SK-N-SH (cell line): Measurements from ENCODE around the gene SEMA3F. TPM values are rescaled to one million over a fixed set of nuclear protein-coding genes. Genes with fewer than 3 reads are reported as not detected.

Experiments used
- CTCF ChIA-PET: fragments of 300-600, 350-600 bp; formaldehyde crosslinking; extraction: SDS; loops from one replicate; lab custom pipeline; 2021; lab: Yijun Ruan, JAX
- POLR2A ChIA-PET: fragments of 350-600 bp; sonication (Branson Sonifier 250); formaldehyde crosslinking; extraction: SDS; loops from one replicate; lab custom pipeline; 2020; ENCODE audit warnings: antibody characterized with exemption, inconsistent platforms; lab: Yijun Ruan, JAX
- DNase-seq: peaks from one replicate; pipeline ENCODE4 v3.0.0; 2012
- H2AFZ ChIP-seq: fragments of 200-600 bp; sonication (generic); 2 replicates; pipeline ENCODE4 v1.8.1; 2016; ENCODE audit warnings: antibody characterized with exemption, mild to moderate bottlenecking, low read depth
- H3F3A ChIP-seq: fragments of 200-600 bp; sonication (generic); replicated peaks from 2 replicates; pipeline ENCODE3; 2016; ENCODE audit warnings: antibody characterized with exemption, mild to moderate bottlenecking; ENCODE audit not compliant: insufficient read depth
- H3K27ac ChIP-seq, 2 experiments: fragments of 200-500 bp in 1 of 2; fragments of 200-600 bp in 1 of 2; sonication (Bioruptor generic) in 1 of 2; sonication (generic), shearing (Covaris generic) in 1 of 2; 2 replicates each; pipeline versions ENCODE4 v1.5.1 to v1.6.1; 2014 to 2016; ENCODE audit warnings: low read depth in 2 of 2, inconsistent platforms in 1 of 2, low read length in 1 of 2, mild to moderate bottlenecking in 1 of 2, mixed read lengths in 1 of 2
- H3K27me3 ChIP-seq: fragments of 200-600 bp; sonication (generic), shearing (Covaris generic); 2 replicates; pipeline ENCODE4 v1.6.1; 2016; ENCODE audit warnings: mixed run types; ENCODE audit not compliant: insufficient read depth
- H3K36me3 ChIP-seq, 2 experiments: fragments of 200-500 bp in 1 of 2; fragments of 200-600 bp in 1 of 2; sonication (Bioruptor generic) in 1 of 2; sonication (generic) in 1 of 2; replicated peaks in 1 of 2; 2 replicates each; pipeline versions ENCODE3 to v1.5.1; 2014 to 2016; ENCODE audit warnings: low read length in 1 of 2, mild to moderate bottlenecking in 1 of 2; ENCODE audit not compliant: insufficient read depth in 2 of 2, control insufficient read depth in 1 of 2
- H3K4me1 ChIP-seq, 2 experiments: fragments of 200-500 bp in 1 of 2; fragments of 200-600 bp in 1 of 2; sonication (Bioruptor generic) in 1 of 2; sonication (generic), shearing (Covaris generic) in 1 of 2; 2 replicates each; pipeline versions ENCODE4 v1.5.1 to v1.6.1; 2014 to 2016; ENCODE audit warnings: low read depth in 1 of 2, low read length in 1 of 2, mixed run types in 1 of 2; ENCODE audit not compliant: insufficient read depth in 2 of 2, control insufficient read depth in 1 of 2
- H3K4me2 ChIP-seq: fragments of 200-600 bp; sonication (generic), shearing (Covaris generic); 2 replicates; pipeline ENCODE4 v1.6.1; 2017; ENCODE audit warnings: mixed run types
- H3K4me3 ChIP-seq, 2 experiments: fragments of 200-500 bp in 1 of 2; fragments of 200-600 bp in 1 of 2; sonication (Bioruptor generic) in 1 of 2; sonication (generic), shearing (Covaris generic) in 1 of 2; 2 replicates each; pipeline versions ENCODE4 v1.5.1 to v1.8.1; 2014 to 2016; ENCODE audit warnings: low read depth in 2 of 2, inconsistent platforms in 1 of 2, low read length in 1 of 2, mild to moderate bottlenecking in 1 of 2, mixed read lengths in 1 of 2, moderate library complexity in 1 of 2
- H3K79me2 ChIP-seq: fragments of 200-600 bp; sonication (generic); 2 replicates; pipeline ENCODE4 v1.8.1; 2017; ENCODE audit warnings: mild to moderate bottlenecking; ENCODE audit not compliant: insufficient read depth
- H3K9ac ChIP-seq: fragments of 200-600 bp; sonication (generic); 2 replicates; pipeline ENCODE4 v1.6.1; 2017; ENCODE audit warnings: mixed run types
- H3K9me2 ChIP-seq: fragments of 200-600 bp; sonication (generic); 2 replicates; pipeline ENCODE4 v1.6.1; 2017; ENCODE audit warnings: mixed run types
- H3K9me3 ChIP-seq: fragments of 200-600 bp; sonication (generic); 2 replicates; pipeline ENCODE4 v1.6.1; 2017; ENCODE audit warnings: mixed run types, mild to moderate bottlenecking, moderate library complexity
- H4K20me1 ChIP-seq: fragments of 200-600 bp; sonication (generic); 2 replicates; pipeline ENCODE4 v1.6.1; 2017; ENCODE audit warnings: mild to moderate bottlenecking, mixed run types; ENCODE audit not compliant: insufficient read depth
- CHD2 ChIP-seq: fragments of 150-350 bp; IDR thresholded peaks from 2 replicates; pipeline ENCODE4 v1.6.1; 2018; ENCODE audit warnings: low read length; ENCODE audit not compliant: partially characterized antibody
- EP300 ChIP-seq, 2 experiments: IDR thresholded peaks; 2 replicates each; pipeline versions ENCODE4 v1.4.0 to v1.6.1; 2012; ENCODE audit warnings: borderline replicate concordance in 1 of 2, low read depth in 1 of 2, low read length in 1 of 2
- FOXM1 ChIP-seq: IDR thresholded peaks from 2 replicates; pipeline ENCODE4 v1.4.0; 2012; ENCODE audit warnings: low read depth, mild to moderate bottlenecking
- GABPA ChIP-seq: IDR thresholded peaks from 2 replicates; pipeline ENCODE4 v1.4.0; 2012; ENCODE audit warnings: low read depth, mild to moderate bottlenecking
- JUND ChIP-seq: IDR thresholded peaks from 2 replicates; pipeline ENCODE4 v1.4.0; 2012
- MEF2A ChIP-seq: IDR thresholded peaks from 2 replicates; pipeline ENCODE4 v1.4.0; 2012; ENCODE audit warnings: low read depth, borderline replicate concordance
- MXI1 ChIP-seq: IDR thresholded peaks from 2 replicates; pipeline ENCODE4 v1.6.1; 2012; ENCODE audit warnings: mild to moderate bottlenecking, low read depth, low read length, improper control_type of control experiment
- NRF1 ChIP-seq: IDR thresholded peaks from 2 replicates; pipeline ENCODE4 v1.6.1; 2012; ENCODE audit warnings: low read depth, mild to moderate bottlenecking, low read length
- POLR2AphosphoS5 ChIP-seq: IDR thresholded peaks from 2 replicates; pipeline ENCODE4 v1.6.1; 2012; ENCODE audit warnings: low read depth, low read length
- RCOR1 ChIP-seq: fragments of 150-350 bp; IDR thresholded peaks from 2 replicates; pipeline ENCODE4 v1.6.1; 2017; ENCODE audit warnings: antibody characterized with exemption, low read length
- RFX5 ChIP-seq: IDR thresholded peaks from 2 replicates; pipeline ENCODE4 v1.6.1; 2012; ENCODE audit warnings: mild to moderate bottlenecking, improper control_type of control experiment, low read length
- TAF1 ChIP-seq: IDR thresholded peaks from 2 replicates; pipeline ENCODE4 v1.6.1; 2012; ENCODE audit warnings: low read depth, mild to moderate bottlenecking, low read length, moderate library complexity, borderline replicate concordance
- TCF12 ChIP-seq: IDR thresholded peaks from 2 replicates; pipeline ENCODE4 v1.4.0; 2012
- WGBS: methylation state at CpG from one replicate; pipeline ENCODE4 v1.1.6; 2017; ENCODE audit warnings: low lambda C conversion rate; 5-methylcytosine and 5-hydroxymethylcytosine counted together
- polyA plus RNA-seq, 3 experiments: library from polyadenylated mRNA; depleted of rRNA; stranded (reverse); fragments of >200 nt; gene quantifications; 2 replicates each; pipeline ENCODE4 v1.2.3, GENCODE V29; 2012
- TF ChIP-seq, protein P1 (sequence below): IDR thresholded peaks from 2 replicates; pipeline ENCODE4; 2012
- TF ChIP-seq, protein P2 (sequence below): fragments of 150-350 bp; IDR thresholded peaks from 2 replicates; pipeline ENCODE4 v1.6.1; 2016; ENCODE audit warnings: mild to moderate bottlenecking, low read depth, low read length
- TF ChIP-seq, protein P3 (sequence below): fragments of 200-600 bp; sonication (generic); IDR thresholded peaks from 2 replicates; pipeline ENCODE4 v1.6.1; 2017; ENCODE audit warnings: antibody characterized with exemption, mild to moderate bottlenecking, moderate library complexity
- TF ChIP-seq, protein P4 (sequence below): IDR thresholded peaks from 2 replicates; pipeline ENCODE4 v1.4.0; 2012; ENCODE audit warnings: low read depth, borderline replicate concordance
- TF ChIP-seq, protein P5 (sequence below): IDR thresholded peaks from 2 replicates; pipeline ENCODE4 v1.4.0; 2012; ENCODE audit warnings: low read depth

SEMA3F gene
- polyA plus RNA-seq, 1 of the 3 experiments (the other 2 are of a cell fraction) = 30.4 TPM

DNA sequence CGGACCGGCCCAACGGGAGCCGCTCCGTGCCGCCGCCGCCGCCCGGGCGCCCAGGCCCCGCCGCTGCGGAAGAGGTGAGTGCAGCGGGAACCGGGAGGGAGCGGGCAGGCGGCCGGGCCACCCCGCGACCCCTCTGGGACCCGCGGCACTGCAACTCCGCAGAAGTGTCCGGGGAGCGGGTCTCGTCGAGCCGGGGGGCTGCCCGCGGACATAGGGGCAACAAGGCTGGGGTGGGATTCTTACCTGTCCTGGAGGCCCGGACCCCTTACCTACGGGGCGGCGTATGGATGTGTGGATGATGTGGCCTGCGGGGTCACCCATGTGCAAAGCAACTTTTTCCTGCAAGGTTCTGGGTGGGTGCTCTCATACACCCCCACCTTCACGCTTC lies 361 bp downstream of the SEMA3F start:
- H3K9me3 ChIP-seq = no peaks in the 10 kb centered on the region
- peaks cover 0 to 3% of the 10 kb centered on the region in 2 experiments for H3K36me3 ChIP-seq
- H2AFZ ChIP-seq = no peak overlapping the region
- 23% methylated on average over 4 of the region's 37 CpGs for WGBS
- H3K4me3 ChIP-seq = peak overlapping the region; percentile 64 to 67
- ChIA-PET CTCF (interaction anchor here (1.1 to 2.4 kb wide), 10 partner anchors 10 to 119 kb away, joined by 3 to 20 read pairs (median 5); no protein-coding TSS in a partner anchor), POLR2A (no interaction called here)
- H3K27ac ChIP-seq = no peak overlapping the region
- H3K79me2 ChIP-seq = peaks cover 26% of the 10 kb centered on the region
- no peak for DNase-seq
- H3K4me1 ChIP-seq = peaks cover 22 to 43% of the 10 kb centered on the region in 2 experiments; a peak in 2 of 4 replicates
- H3K9ac ChIP-seq = peak overlapping the region; percentile 54; the same call in 1 of the 2 replicates
- no peaks in the 10 kb centered on the region for H3K9me2 ChIP-seq
- no peaks in the 10 kb centered on the region for H3F3A ChIP-seq
- no peaks in the 10 kb centered on the region for H3K27me3 ChIP-seq
- peak overlapping the region; percentile 89 for H3K4me2 ChIP-seq
- H4K20me1 ChIP-seq = no peaks in the 10 kb centered on the region
- TF ChIP-seq RCOR1 (no peak), NRF1 (no peak), CHD2 (no peak), EP300 (IDR thresholded peaks at IDR 0.05; ENCODE audit: borderline replicate concordance in 1 of 2, low read depth in 1 of 2, low read length in 1 of 2) (no peak), GABPA (no peak)
- TF ChIP-seq, protein P1, sequence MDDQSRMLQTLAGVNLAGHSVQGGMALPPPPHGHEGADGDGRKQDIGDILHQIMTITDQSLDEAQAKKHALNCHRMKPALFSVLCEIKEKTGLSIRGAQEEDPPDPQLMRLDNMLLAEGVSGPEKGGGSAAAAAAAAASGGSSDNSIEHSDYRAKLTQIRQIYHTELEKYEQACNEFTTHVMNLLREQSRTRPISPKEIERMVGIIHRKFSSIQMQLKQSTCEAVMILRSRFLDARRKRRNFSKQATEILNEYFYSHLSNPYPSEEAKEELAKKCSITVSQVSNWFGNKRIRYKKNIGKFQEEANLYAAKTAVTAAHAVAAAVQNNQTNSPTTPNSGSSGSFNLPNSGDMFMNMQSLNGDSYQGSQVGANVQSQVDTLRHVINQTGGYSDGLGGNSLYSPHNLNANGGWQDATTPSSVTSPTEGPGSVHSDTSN = no peak

DNA sequence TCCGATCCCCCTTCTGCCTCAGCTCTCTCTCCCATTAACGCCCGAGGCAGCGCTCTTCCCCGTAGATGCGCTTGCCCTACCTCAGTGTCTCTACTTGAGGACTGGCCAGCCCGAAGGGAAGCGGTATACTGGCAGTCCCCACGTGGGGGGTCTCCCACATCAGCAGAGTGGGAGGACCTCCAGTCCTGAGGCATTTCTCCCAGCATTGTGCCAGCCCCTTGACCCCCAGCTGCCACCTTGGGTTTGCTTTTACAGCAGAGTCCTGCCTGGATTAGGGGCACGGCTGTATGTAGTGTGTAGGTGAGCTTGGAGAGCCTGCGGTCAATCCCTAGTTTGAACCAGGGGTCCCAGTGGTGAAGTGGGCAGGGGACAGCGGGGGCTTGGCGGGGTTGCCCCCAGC lies 767 bp downstream of the SEMA3F start:
- CTCF ChIA-PET = interaction anchor here (0.7 to 2.4 kb wide), 13 partner anchors 9 to 118 kb away, joined by 3 to 20 read pairs (median 5); no protein-coding TSS in a partner anchor
- DNase-seq = no peak
- peak overlapping the region; percentile 54; the same call in 1 of the 2 replicates for H3K9ac ChIP-seq
- no peaks in the 10 kb centered on the region for H3F3A ChIP-seq
- H3K4me3 ChIP-seq = peak overlapping the region; percentile 64 to 67
- H3K79me2 ChIP-seq = peaks cover 26% of the 10 kb centered on the region
- no peaks in the 10 kb centered on the region for H3K9me2 ChIP-seq
- H3K36me3 ChIP-seq = peaks cover 0 to 3% of the 10 kb centered on the region in 2 experiments
- peaks cover 22 to 38% of the 10 kb centered on the region in 2 experiments; a peak in 2 of 4 replicates for H3K4me1 ChIP-seq
- H3K27ac ChIP-seq = no peak overlapping the region
- 86% methylated on average over 12 of the region's 13 CpGs for WGBS
- no peaks in the 10 kb centered on the region for H3K9me3 ChIP-seq
- POLR2A ChIA-PET = no interaction called here
- H3K27me3 ChIP-seq = no peaks in the 10 kb centered on the region
- H4K20me1 ChIP-seq = no peaks in the 10 kb centered on the region
- H2AFZ ChIP-seq = no peak overlapping the region
- TF ChIP-seq TAF1 = no peak
- TF ChIP-seq FOXM1 = no peak
- TF ChIP-seq RCOR1 = no peak
- no peak for TF ChIP-seq MEF2A
- no peak for TF ChIP-seq MXI1
- TF ChIP-seq, protein P2, sequence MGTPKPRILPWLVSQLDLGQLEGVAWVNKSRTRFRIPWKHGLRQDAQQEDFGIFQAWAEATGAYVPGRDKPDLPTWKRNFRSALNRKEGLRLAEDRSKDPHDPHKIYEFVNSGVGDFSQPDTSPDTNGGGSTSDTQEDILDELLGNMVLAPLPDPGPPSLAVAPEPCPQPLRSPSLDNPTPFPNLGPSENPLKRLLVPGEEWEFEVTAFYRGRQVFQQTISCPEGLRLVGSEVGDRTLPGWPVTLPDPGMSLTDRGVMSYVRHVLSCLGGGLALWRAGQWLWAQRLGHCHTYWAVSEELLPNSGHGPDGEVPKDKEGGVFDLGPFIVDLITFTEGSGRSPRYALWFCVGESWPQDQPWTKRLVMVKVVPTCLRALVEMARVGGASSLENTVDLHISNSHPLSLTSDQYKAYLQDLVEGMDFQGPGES = no peak
- TF ChIP-seq, protein P3, sequence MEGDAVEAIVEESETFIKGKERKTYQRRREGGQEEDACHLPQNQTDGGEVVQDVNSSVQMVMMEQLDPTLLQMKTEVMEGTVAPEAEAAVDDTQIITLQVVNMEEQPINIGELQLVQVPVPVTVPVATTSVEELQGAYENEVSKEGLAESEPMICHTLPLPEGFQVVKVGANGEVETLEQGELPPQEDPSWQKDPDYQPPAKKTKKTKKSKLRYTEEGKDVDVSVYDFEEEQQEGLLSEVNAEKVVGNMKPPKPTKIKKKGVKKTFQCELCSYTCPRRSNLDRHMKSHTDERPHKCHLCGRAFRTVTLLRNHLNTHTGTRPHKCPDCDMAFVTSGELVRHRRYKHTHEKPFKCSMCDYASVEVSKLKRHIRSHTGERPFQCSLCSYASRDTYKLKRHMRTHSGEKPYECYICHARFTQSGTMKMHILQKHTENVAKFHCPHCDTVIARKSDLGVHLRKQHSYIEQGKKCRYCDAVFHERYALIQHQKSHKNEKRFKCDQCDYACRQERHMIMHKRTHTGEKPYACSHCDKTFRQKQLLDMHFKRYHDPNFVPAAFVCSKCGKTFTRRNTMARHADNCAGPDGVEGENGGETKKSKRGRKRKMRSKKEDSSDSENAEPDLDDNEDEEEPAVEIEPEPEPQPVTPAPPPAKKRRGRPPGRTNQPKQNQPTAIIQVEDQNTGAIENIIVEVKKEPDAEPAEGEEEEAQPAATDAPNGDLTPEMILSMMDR = no peak
- TF ChIP-seq JUND = no peak
- no peak for TF ChIP-seq RFX5
- no peak for TF ChIP-seq POLR2AphosphoS5
- TF ChIP-seq TCF12 = no peak
- TF ChIP-seq, protein P4, sequence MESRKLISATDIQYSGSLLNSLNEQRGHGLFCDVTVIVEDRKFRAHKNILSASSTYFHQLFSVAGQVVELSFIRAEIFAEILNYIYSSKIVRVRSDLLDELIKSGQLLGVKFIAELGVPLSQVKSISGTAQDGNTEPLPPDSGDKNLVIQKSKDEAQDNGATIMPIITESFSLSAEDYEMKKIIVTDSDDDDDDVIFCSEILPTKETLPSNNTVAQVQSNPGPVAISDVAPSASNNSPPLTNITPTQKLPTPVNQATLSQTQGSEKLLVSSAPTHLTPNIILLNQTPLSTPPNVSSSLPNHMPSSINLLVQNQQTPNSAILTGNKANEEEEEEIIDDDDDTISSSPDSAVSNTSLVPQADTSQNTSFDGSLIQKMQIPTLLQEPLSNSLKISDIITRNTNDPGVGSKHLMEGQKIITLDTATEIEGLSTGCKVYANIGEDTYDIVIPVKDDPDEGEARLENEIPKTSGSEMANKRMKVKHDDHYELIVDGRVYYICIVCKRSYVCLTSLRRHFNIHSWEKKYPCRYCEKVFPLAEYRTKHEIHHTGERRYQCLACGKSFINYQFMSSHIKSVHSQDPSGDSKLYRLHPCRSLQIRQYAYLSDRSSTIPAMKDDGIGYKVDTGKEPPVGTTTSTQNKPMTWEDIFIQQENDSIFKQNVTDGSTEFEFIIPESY = no peak
- TF ChIP-seq, protein P5, sequence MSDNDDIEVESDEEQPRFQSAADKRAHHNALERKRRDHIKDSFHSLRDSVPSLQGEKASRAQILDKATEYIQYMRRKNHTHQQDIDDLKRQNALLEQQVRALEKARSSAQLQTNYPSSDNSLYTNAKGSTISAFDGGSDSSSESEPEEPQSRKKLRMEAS = no peak
- H3K4me2 ChIP-seq = peak overlapping the region; percentile 89
